ENCODE results near the gene NR1D2.
"Not testable (repeated sequence)": the region's sequence is repeated elsewhere in the genome, so short reads cannot be mapped to it uniquely, and the experiment has no call there.

The NR1D2 gene

DNA sequence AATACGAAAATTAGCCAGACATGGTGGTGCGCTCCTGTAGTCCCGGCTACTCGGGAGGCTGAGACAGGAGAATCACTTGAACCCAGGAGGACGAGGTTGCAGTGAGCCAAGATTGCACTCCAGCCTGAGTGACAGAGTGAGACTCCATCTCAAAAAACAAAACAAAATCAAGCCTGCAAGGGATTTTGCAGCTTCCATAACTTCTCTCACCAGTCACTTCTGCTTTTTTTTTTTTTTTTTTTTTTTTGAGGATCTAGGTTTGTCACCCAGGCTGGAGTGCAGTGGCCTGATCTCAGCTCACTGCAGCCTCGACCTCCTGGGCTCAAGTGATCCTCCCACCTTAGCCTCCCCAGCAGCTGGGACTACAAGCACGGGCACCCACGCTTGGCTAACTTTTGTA, 65.7 kb downstream of the NR1D2 start:
- not testable (repeated sequence) for DNase-seq

DNA sequence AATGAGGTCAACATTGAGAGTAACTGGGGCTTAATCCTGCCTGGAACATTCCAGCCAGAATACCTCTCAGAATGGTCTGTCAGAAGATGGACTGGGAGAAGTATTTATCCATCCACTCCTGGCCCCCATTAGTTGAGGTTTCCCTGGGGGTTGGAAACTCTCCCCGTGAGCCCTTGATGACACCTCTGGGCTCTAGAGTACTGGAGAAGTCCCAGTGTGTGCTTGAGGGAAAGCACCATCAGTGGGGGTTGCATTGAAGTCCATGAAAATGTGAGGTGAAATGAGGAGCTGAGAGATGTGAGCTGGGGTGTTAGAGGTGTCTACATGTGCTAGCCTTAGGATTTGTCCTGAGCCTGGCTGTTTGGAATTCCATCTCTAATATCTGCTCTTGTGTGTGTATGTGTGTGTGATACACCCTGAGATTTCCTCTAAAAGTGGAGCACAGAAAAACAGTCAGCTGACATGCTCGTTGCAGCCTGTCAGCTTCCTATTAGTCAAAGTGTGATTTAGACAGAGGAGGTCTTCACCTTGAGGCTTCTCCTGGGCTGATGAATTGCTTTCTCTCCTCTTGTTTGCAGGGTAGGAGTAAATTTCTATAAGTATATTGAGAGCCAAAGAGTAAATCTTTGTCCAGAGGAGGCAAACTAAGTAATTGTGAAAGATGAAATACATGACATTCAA, 67.6 kb downstream of the NR1D2 start:
- DNase-seq = no peak

DNA sequence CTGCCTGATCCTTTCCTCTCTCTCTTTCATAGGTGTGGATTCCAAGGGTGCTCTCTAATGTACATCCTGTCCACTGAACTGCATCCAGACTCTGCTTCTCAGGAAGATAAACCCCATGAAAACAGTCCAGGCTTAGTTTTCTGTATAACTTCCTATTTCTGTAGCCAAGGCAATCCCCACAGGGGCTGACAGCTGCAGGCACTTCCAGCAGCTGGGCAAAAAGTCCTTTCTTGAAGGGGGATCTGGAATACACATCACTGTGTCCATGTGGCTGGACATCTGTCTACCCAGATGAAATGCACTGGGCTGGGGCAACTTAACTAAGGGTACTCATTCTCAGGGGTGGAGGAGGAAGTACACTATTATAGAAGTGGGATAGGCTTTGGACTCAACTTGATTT, 72.2 kb downstream of the NR1D2 start:
- DNase-seq = no peak

DNA sequence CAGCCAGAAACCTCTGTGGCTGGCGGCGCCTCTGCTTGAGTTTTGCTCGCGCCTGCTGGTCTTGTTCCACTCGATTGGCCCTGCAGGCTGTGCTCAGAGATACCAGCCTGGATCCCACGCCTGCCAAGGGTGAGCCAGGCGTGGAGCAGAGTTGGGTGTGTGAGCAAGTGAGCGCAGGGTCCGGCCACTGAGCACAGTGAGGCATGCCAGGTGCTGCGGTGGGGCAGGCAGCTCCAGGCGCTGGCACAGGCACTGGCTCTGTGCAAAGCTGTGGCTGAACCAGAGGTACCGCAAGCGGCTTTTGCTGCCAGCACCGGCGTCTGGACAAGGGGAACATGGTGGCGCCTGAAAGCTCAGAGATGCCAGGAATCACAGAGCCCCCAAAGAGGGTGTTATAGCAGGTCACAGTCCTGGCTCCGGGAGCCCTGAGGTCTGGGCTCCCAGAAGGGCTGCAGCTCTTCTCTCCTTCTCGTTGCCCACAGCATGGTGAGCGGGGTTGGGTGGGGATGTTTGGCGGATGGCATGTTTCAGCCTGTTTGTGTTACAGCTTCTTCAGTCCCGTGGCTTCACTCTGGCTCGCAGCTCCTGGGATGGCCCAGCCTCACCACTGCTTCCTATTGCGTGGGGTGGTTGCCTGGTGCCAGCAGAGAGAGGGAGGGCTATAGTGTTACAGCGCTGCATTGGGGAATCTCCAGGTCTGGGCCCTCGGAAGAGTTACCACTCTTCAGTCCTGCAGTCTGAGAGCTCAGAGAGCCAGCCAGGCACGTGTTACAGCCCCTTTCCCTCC, 73.9 kb downstream of the NR1D2 start:
- DNase-seq = no peak

DNA sequence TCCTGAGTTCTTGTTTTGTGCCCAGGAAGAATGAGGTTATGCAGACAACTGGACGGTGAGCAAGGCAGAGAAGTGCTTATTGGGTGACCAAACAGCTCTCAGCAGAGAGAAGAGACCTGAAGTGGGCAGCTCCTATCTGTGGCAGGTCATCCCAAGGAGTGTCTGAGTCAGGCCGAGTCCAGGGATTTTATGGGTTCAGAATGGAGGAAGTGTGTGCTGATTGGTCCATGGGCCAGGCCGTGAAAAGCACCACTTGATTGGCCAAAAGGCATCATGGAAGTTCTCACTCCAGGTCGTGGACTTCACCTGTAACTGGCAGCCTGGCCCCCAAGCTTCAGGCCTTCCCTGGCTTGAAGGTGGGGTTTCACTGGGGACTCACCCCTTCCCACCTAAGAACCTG, 74.5 kb downstream of the NR1D2 start:
- no peak for DNase-seq

DNA sequence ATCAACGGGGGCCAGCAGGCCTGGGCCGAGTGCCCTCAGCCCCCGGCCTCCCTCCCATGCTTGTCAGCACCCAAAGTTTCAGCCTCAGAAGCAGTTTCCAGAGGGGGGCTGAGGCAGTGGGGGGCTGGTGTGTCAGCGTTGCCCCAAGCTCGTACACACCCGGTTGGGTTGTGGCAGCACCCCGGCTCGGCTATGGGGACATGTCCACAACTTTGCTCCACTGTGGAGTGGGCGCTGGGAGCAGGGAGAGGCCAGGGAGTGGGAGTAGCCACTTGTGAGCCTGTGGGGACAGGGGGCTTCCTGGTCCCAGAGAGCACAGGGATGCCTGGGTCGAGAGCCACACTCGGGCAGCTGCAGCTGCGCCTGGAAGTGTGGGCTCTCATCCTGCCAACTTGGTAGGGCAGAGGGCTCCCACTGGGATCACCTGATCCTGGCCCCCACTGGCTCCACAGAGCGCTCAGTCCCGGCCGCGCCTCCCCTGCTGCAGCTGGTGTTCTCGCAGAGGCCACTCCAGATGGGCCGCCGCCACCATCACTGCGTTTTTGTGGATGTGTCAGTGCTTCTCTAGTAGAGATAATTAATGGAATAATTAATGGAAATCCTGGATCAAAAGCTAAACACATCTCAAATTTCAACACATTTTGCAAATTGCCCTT, 75.1 kb downstream of the NR1D2 start:
- DNase-seq = no peak

DNA sequence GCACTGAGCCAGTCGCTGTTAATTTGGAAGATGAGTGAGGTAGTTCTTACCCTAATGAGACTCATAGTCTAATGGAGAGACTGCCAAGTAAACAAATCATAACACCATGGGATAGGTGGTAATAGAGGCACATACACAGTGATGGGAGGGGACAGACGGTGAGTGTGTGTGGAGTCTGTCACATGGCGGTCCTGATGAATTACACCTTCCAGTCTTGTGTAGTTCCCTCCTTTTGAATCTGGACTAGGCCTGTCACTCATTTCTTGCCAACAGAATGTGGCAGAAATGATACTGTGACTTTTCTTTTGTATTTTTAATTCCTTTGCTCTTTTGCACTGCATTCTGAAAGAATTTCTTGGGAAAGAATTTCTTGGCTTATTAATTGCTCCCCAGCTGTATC, 78.1 kb downstream of the NR1D2 start:
- no peak for DNase-seq

DNA sequence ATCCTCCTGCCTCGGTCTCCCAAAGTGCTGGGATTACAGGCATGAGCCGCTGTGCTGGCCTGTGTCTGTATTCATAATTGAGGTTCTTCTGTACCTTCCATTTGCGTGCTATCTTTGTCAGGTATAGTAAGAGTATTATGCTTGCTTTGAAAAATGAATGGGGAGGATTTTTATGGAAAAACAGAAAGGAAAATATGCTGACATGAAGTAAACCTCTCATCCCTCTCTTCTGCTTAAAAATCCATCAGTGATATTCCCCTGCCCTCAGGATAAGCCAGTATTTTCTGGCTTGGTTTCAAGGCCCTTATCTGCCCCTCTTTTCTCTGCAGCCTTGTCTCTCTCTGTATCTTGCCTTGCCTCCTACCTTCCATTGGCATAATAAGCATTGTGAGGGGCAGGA, 80.7 kb downstream of the NR1D2 start:
- DNase-seq = no peak

DNA sequence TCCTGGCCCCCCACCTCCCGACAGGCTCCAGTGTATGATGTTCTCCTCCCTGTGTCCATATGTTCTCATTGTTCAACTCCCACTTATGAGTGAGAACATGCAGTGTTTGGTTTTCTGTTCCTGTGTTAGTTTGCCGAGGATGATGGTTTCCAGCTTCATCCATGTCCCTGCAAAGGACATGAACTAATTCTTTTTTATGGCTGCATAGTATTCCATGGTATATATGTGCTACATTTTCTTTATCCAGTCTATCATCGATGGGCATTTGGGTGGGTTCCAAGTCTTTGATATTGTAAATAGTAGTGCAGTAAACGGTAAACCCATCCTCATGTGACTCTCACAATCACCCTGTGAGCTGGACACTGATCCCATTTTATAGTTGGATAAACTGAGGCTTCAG, 81.6 kb downstream of the NR1D2 start:
- DNase-seq = not testable (repeated sequence)

DNA sequence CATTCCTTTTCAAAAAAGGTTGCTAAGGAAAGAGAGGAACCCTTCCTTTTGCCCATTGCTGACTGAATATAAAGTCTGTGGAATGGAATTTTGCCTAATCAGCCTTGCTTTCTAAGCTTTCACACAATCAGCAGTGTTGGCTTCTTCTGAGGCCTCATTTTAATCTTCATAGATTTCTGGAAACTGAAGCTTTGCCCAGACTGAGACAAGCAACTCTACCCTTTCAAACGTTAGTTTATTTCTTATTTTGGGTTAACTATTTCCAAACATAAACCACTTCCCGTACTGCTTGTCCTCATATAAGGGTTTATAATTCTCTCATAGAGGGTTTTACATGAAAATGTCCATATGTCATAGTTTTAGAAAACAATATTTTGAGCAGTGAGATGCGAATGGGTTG, 82.9 kb downstream of the NR1D2 start:
- no peak for DNase-seq

Measured in T-helper 9 cell (primary cell).